Prostate gland (tissue), 2 donors: Measurements from ENCODE around the gene MRTFB. TPM values are rescaled to one million over a fixed set of nuclear protein-coding genes. Genes with fewer than 3 reads are reported as not detected.

ENCODE experiments used
- DNase-seq: peaks from one replicate; pipeline ENCODE4 v3.0.0-alpha.2; 2019; ENCODE audit warnings: low spot score
- H3K27ac ChIP-seq, 2 donors: fragments of 200-600 bp; sonication (generic); 2 replicates each; pipeline ENCODE4 v1.5.1; 2017 to 2019
- H3K27me3 ChIP-seq: fragments of 200-600 bp; sonication (generic); replicated peaks from 2 replicates; pipeline ENCODE4 v1.5.1; 2019; ENCODE audit not compliant: insufficient read depth
- H3K36me3 ChIP-seq, 2 donors: fragments of 200-600 bp; sonication (generic); 1 replicate in 1 of 2; 2 replicates in 1 of 2; pipeline versions ENCODE4 v1.5.1 to v1.8.1; 2017 to 2019
- H3K4me1 ChIP-seq: fragments of 200-600 bp; sonication (generic); replicated peaks from 2 replicates; pipeline ENCODE4 v1.5.1; 2019
- H3K4me3 ChIP-seq, 2 donors: fragments of 200-600 bp; sonication (generic); 2 replicates each; pipeline ENCODE4 v1.5.1; 2017 to 2019
- H3K9me3 ChIP-seq: fragments of 200-600 bp; sonication (generic); 2 replicates; pipeline ENCODE4 v1.5.1; 2017
- POLR2A ChIP-seq: fragments of 450-650 bp; IDR thresholded peaks from one replicate; pipeline ENCODE4 v1.6.1; 2016; ENCODE audit warnings: antibody characterized with exemption, mild to moderate bottlenecking
- POLR2AphosphoS5 ChIP-seq: sonication (generic); formaldehyde crosslinking; IDR thresholded peaks from one replicate; pipeline ENCODE4 v1.6.1; 2017; ENCODE audit warnings: antibody characterized with exemption
- WGBS: methylation state at CpG from one replicate; pipeline ENCODE4 v1.1.5; 2018; 5-methylcytosine and 5-hydroxymethylcytosine counted together
- intact Hi-C: fragments of 100-400 bp; cut with DNase I; formaldehyde crosslinking; loops from one replicate; pipeline ENCODE4 v1.14.2; 2022
- total RNA-seq, 2 donors: library from RNA; depleted of rRNA; stranded (reverse); fragments of >200 nt; gene quantifications; one replicate each; pipeline ENCODE4 v1.1.0, GENCODE V29; 2016
- TF ChIP-seq, protein P1 (sequence below), 4 experiments: fragments of 200-600 bp in 2 of 4; fragments of 450-650 bp in 2 of 4; sonication (generic) in 2 of 4; IDR thresholded peaks; 1 replicate in 3 of 4; 2 replicates in 1 of 4; pipeline ENCODE4 v1.5.1; 2016 to 2019; ENCODE audit warnings: antibody characterized with exemption in 4 of 4, mild to moderate bottlenecking in 2 of 4, moderate library complexity in 2 of 4

MRTFB gene
- total RNA-seq, 2 donors from 2014 or later = 46.5 to 102 TPM

DNA sequence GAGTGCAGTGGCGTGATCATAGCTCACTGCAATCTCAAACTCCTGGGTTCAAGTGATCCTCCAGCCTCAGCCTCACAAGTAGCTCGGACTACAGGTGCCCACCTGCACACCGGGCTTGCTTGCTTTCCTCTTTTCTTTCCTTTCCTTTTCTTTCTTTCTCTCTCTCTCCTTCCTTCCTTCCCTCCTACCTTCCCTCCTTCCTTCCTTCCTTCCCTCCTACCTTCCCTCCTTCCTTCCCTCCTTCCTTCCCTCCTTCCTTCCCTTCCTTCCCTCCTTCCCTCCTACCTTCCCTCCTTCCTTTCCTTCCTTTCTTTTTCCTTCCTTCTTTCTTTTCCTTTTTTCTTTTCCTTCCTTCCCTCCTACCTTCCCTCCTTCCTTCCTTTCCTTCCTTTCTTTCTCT is 225.5 kb downstream of the MRTFB start:
- WGBS = 96% methylated on average over 3 of the region's 3 CpGs
- H3K27me3 ChIP-seq = no peaks in the 10 kb centered on the region
- no peaks in the 10 kb centered on the region for H3K9me3 ChIP-seq
- DNase-seq = no peak
- no peaks in the 10 kb centered on the region for H3K4me1 ChIP-seq
- no peaks in the 10 kb centered on the region for H3K36me3 ChIP-seq
- TF ChIP-seq POLR2A (no peak), POLR2AphosphoS5 (no peak)
- TF ChIP-seq, protein P1, sequence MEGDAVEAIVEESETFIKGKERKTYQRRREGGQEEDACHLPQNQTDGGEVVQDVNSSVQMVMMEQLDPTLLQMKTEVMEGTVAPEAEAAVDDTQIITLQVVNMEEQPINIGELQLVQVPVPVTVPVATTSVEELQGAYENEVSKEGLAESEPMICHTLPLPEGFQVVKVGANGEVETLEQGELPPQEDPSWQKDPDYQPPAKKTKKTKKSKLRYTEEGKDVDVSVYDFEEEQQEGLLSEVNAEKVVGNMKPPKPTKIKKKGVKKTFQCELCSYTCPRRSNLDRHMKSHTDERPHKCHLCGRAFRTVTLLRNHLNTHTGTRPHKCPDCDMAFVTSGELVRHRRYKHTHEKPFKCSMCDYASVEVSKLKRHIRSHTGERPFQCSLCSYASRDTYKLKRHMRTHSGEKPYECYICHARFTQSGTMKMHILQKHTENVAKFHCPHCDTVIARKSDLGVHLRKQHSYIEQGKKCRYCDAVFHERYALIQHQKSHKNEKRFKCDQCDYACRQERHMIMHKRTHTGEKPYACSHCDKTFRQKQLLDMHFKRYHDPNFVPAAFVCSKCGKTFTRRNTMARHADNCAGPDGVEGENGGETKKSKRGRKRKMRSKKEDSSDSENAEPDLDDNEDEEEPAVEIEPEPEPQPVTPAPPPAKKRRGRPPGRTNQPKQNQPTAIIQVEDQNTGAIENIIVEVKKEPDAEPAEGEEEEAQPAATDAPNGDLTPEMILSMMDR (IDR thresholded peaks at IDR 0.05) = no peak
- H3K27ac ChIP-seq = no peak overlapping the region
- no peak overlapping the region for H3K4me3 ChIP-seq
- intact Hi-C loops = no loop called here

DNA sequence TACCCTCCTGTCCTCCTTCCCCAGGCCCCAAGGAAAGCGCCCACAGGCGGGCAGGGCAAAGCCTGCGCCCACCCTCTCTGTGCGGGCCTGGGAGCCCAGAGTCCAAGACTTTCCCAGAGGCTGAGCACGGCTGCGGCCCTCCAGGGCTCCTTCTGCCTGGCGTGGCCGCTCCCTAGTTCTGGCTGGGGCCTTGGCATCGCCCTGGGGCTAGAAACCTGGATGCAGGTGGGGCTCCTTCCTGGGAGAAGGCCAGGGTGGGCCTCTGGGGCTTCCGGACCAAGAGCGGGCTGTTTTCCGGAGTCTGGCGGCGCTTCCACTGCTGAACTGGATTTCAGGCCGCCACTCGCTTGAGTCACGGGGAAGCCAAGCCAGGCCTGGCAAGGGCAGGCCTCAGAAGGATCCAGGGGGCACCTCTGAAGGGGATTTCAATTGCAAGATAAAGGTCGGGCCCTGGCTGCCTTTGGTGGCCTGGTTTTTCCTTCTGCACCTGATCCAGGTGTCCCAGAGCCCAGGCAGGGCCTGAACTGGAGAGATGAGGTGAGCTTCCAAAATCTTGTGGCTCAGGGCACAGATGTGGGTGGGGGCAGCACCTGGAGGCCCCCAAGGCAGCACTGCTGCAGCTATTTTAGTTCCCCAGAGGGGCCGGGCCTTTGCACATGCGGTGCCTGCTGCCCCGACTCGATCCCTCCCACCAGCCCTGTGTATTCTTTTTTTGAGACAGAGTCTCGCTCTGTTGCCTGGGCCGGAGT is 227.4 kb downstream of the MRTFB start:
- intact Hi-C loops = no loop called here
- Histone ChIP-seq H3K27me3 (no peaks in the 10 kb centered on the region), H3K9me3 (no peaks in the 10 kb centered on the region), H3K27ac (no peak overlapping the region), H3K4me1 (no peaks in the 10 kb centered on the region), H3K4me3 (no peak overlapping the region), H3K36me3 (no peaks in the 10 kb centered on the region)
- TF ChIP-seq, protein P1 (IDR thresholded peaks at IDR 0.05) = no peak
- TF ChIP-seq POLR2A = no peak
- TF ChIP-seq POLR2AphosphoS5 = no peak
- 93% methylated on average over 24 of the region's 24 CpGs for WGBS
- DNase-seq = no peak

DNA sequence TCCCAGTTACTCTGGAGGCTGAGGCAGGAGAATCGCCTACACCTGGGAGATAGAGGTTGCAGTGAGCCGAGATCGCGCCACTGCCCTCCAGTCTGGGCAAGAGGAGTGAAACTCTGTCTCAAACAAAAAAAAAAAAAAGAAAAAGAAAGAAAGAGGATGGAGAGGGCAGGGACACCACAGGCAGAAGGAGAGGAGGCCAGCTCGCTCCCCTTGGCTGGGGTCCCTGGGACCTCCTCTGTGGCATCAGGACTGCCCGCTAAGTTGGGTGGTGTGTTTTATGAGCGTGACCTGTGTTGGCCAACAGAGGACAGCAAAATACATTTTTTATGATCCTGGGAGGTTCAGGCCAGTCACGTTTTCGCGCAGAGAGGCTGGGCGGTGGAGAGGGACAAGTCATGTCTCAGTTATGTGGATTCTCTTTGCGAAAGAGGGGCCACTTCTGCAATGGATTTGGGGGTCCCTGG is 229.6 kb downstream of the MRTFB start:
- DNase-seq = peak; percentile 74
- intact Hi-C loops = loop anchor here (1.0 to 5.0 kb wide), 2 partner anchors 97 to 228 kb away; no protein-coding TSS in a partner anchor
- 21% methylated on average over 12 of the region's 12 CpGs for WGBS
- TF ChIP-seq, protein P1 (IDR thresholded peaks at IDR 0.05) = peak in 3 of 4 experiments; percentile 66 to 81 (median 66)
- TF ChIP-seq POLR2A (no peak), POLR2AphosphoS5 (peak; percentile 74)
- Histone ChIP-seq H3K36me3 (no peaks in the 10 kb centered on the region), H3K9me3 (no peaks in the 10 kb centered on the region), H3K4me1 (peaks cover 4% of the 10 kb centered on the region), H3K4me3 (peak overlapping the region; percentile 85 to 90), H3K27ac (peak overlapping the region; percentile 72 to 77), H3K27me3 (no peaks in the 10 kb centered on the region)

DNA sequence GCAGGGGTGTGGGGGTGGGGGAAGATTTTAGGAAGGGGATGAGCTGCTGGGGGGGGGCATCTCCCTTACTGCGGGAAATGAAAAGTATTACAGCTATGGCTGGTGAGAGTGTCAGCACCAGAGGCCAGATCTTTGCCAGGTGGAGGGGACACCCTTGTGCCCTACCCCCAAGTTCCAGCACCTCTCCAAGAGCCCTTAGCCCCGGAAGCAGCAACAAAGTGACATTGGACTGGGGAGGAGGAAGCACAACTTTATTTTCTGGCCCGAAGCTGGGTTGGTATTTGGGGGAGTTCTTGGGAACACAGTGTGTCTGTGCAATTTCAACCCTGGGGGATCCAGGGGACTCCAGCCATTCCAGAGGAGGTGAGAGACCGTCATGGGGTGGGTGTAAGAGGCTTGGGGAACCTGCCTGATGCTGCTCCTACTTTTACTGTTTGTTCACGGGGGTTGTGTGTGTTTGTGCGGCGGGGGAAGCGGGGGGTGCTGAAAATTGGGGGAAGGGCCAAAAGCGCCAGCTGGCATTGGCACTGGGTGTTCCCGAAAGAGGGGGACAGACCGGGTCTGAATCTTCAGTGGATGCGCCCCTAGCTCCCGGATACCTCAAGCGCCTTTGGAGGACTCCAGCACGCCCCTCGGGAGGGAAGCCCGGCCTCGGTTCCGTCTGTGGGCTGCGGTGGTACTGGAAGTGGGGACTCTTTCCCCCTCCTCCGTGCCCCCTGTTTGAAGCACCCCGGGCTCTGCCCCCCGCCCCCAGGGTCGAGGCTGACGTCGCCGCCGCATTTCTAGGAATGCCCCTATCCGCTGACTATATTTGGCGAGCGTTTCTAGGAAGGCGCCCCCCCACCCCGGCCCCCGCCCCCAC is 230.3 kb downstream of the MRTFB start:
- H3K4me3 ChIP-seq = peak overlapping the region; percentile 85 to 90
- no peaks in the 10 kb centered on the region for H3K9me3 ChIP-seq
- H3K27me3 ChIP-seq = no peaks in the 10 kb centered on the region
- no peak for TF ChIP-seq POLR2A
- TF ChIP-seq, protein P1 (IDR thresholded peaks at IDR 0.05) = no peak
- TF ChIP-seq POLR2AphosphoS5 = no peak
- no peaks in the 10 kb centered on the region for H3K36me3 ChIP-seq
- 3% methylated on average over 34 of the region's 34 CpGs for WGBS
- intact Hi-C loops = loop anchor here (1.0 to 5.0 kb wide), 2 partner anchors 96 to 227 kb away; no protein-coding TSS in a partner anchor
- DNase-seq = no peak
- H3K27ac ChIP-seq = peak overlapping the region; percentile 72 to 77
- H3K4me1 ChIP-seq = peaks cover 4% of the 10 kb centered on the region
